Chondrocyte (in vitro differentiated cells): ENCODE data around the gene RASAL1. TPM values are rescaled to one million over a fixed set of nuclear protein-coding genes. Genes with fewer than 3 reads are reported as not detected.

Experiments
- DNase-seq: peaks from one replicate; pipeline ENCODE4 v3.0.0; 2021; ENCODE audit warnings: mixed read lengths, low spot score
- H3K27ac Mint-ChIP-seq: one replicate; pipeline ENCODE4 v1.8.0; 2021; ENCODE audit warnings: mild to moderate bottlenecking, moderate library complexity, mixed read lengths; ENCODE audit not compliant: unreplicated experiment
- H3K27me3 Mint-ChIP-seq: 2 replicates; pipeline ENCODE4 v1.8.0; 2021; ENCODE audit warnings: low read depth, mixed read lengths
- H3K36me3 Mint-ChIP-seq: 2 replicates; pipeline ENCODE4 v1.8.0; 2021; ENCODE audit warnings: low read depth, mixed read lengths
- H3K4me1 Mint-ChIP-seq: 2 replicates; pipeline ENCODE4 v1.8.0; 2021; ENCODE audit warnings: low read depth, mild to moderate bottlenecking, mixed read lengths
- H3K4me3 Mint-ChIP-seq: one replicate; pipeline ENCODE4 v1.8.0; 2021; ENCODE audit warnings: mild to moderate bottlenecking, moderate library complexity, mixed read lengths; ENCODE audit not compliant: unreplicated experiment
- H3K9me3 Mint-ChIP-seq: 2 replicates; pipeline ENCODE4 v1.8.0; 2021; ENCODE audit warnings: low read depth, mixed read lengths
- total RNA-seq: library from RNA; stranded (reverse); gene quantifications from 3 replicates; pipeline ENCODE4 v1.2.1, GENCODE V29; 2021
- TF ChIP-seq, protein P1 (sequence below): fragments of 200-600 bp; sonication (generic); IDR thresholded peaks from 2 replicates; pipeline ENCODE4 v1.5.0; 2021; ENCODE audit warnings: antibody characterized with exemption, mild to moderate bottlenecking, moderate library complexity

Gene RASAL1
- total RNA-seq, 1 donor from 2014 or later = not detected

DNA sequence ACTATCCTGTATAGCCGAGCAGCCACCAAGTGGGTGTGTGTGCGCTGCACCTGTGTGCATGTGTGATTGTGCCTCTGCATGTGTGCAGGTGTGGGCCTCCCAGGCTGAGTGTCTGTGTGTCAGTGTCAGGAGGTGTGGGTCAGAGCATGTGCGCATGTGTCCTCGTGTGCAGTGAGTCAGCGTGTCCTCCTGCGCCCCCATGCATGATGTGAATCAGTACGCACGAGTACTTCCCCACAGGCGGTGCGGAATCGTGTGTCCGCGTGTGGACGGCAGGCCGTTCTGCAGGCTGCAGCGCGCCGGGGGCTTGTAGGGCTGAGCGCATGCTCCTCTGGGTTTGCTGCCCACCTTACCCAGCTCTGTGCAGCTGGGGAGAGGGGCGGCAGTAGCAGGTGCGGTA, 44.8 kb downstream of the RASAL1 start:
- DNase-seq = no peak
- TF ChIP-seq, protein P1, sequence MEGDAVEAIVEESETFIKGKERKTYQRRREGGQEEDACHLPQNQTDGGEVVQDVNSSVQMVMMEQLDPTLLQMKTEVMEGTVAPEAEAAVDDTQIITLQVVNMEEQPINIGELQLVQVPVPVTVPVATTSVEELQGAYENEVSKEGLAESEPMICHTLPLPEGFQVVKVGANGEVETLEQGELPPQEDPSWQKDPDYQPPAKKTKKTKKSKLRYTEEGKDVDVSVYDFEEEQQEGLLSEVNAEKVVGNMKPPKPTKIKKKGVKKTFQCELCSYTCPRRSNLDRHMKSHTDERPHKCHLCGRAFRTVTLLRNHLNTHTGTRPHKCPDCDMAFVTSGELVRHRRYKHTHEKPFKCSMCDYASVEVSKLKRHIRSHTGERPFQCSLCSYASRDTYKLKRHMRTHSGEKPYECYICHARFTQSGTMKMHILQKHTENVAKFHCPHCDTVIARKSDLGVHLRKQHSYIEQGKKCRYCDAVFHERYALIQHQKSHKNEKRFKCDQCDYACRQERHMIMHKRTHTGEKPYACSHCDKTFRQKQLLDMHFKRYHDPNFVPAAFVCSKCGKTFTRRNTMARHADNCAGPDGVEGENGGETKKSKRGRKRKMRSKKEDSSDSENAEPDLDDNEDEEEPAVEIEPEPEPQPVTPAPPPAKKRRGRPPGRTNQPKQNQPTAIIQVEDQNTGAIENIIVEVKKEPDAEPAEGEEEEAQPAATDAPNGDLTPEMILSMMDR = no peak
- H3K9me3 Mint-ChIP-seq = no peaks in the 10 kb centered on the region
- no peak overlapping the region for H3K4me3 Mint-ChIP-seq
- H3K4me1 Mint-ChIP-seq = peaks cover 5% of the 10 kb centered on the region
- peaks cover 66% of the 10 kb centered on the region for H3K27me3 Mint-ChIP-seq
- no peaks in the 10 kb centered on the region for H3K36me3 Mint-ChIP-seq
- no peak overlapping the region for H3K27ac Mint-ChIP-seq

DNA sequence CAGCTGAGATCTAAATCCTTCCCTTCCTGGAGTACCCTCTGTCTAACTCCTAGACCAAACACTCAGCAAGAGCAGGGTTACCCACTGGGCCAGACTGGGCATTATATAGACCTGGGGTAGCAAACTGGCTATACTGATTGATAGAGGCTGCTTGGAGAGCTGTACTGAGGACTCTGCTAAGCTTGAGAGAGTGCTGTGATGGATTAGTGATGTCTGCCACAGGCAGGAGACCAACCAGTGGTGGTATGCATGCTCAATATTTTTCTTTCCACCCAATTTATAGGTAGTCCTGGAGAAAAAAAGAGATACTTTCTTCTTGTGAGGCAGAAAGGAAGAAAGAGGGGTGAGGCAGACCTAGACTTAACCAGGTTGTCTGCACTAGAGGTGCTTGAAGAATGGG, 45.7 kb downstream of the RASAL1 start:
- no peaks in the 10 kb centered on the region for H3K36me3 Mint-ChIP-seq
- no peak overlapping the region for H3K4me3 Mint-ChIP-seq
- peaks cover 62% of the 10 kb centered on the region for H3K27me3 Mint-ChIP-seq
- TF ChIP-seq, protein P1 = no peak
- no peaks in the 10 kb centered on the region for H3K9me3 Mint-ChIP-seq
- H3K27ac Mint-ChIP-seq = no peak overlapping the region
- no peak for DNase-seq
- peaks cover 5% of the 10 kb centered on the region for H3K4me1 Mint-ChIP-seq

GRCh38 chr12:113088971-113089756, 46.4 kb downstream of the RASAL1 start:
- peaks cover 5% of the 10 kb centered on the region for H3K4me1 Mint-ChIP-seq
- no peaks in the 10 kb centered on the region for H3K9me3 Mint-ChIP-seq
- TF ChIP-seq, protein P1 = no peak
- no peaks in the 10 kb centered on the region for H3K36me3 Mint-ChIP-seq
- no peak for DNase-seq
- H3K27me3 Mint-ChIP-seq = peaks cover 66% of the 10 kb centered on the region
- H3K27ac Mint-ChIP-seq = no peak overlapping the region
- no peak overlapping the region for H3K4me3 Mint-ChIP-seq

- H3K4me1 Mint-ChIP-seq = peaks cover 5% of the 10 kb centered on the region
- H3K27me3 Mint-ChIP-seq = peaks cover 67% of the 10 kb centered on the region
- H3K36me3 Mint-ChIP-seq = no peaks in the 10 kb centered on the region
- no peak overlapping the region for H3K4me3 Mint-ChIP-seq
- H3K9me3 Mint-ChIP-seq = no peaks in the 10 kb centered on the region
- no peak for DNase-seq
- TF ChIP-seq, protein P1 = no peak
- no peak overlapping the region for H3K27ac Mint-ChIP-seq
Measured at GRCh38 chr12:113088037-113088436, 47.5 kb downstream of the RASAL1 start.

DNA sequence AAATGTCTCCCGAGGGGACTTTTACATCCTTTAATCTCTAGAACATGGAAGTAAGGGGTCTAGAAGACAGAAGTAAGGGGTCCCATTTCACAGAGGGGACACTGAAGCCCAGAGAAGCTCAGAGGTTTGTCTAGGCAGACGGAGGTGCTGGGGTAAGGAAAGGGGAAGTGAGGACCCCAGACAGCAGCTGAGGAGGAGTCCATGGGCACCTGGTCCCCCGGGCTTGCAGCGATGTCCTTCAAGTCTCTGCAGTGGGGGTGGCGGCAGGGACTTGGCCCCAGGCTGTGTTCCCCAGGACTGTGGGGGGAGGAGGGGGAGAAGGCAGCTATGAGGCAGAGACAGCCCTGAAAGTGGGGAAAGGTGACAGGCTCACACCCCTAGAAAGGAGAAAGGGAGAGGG, 48.4 kb downstream of the RASAL1 start:
- Mint-ChIP-seq H3K27ac (no peak overlapping the region), H3K4me1 (peaks cover 2% of the 10 kb centered on the region), H3K36me3 (no peaks in the 10 kb centered on the region), H3K27me3 (peaks cover 64% of the 10 kb centered on the region), H3K4me3 (no peak overlapping the region), H3K9me3 (no peaks in the 10 kb centered on the region)
- no peak for DNase-seq
- TF ChIP-seq, protein P1 = no peak
